IMR-90 (cell line): ENCODE results near the gene PARP16. TPM values are rescaled to one million over a fixed set of nuclear protein-coding genes. Genes with fewer than 3 reads are reported as not detected.

Experiments
- ATAC-seq: fragments of 200-7000 bp; cut with Tn5 transposase; 2 replicates; pipeline ENCODE4 v1.9.1; 2020; ENCODE audit warnings: low read depth, mild to moderate bottlenecking, moderate library complexity
- BruUV-seq: library from RNA; stranded (reverse); fragments of 400-500 nt; replicated peaks from 2 replicates; lab custom pipeline; 2021; lab: Mats Ljungman, UMichigan
- CTCF ChIA-PET: fragments of 300-600 bp; formaldehyde crosslinking; extraction: SDS; loops from one replicate; lab custom pipeline; 2021; ENCODE audit warnings: antibody characterized with exemption; lab: Yijun Ruan, JAX
- POLR2A ChIA-PET: fragments of 300-600 bp; sonication (Branson Sonifier 250); formaldehyde crosslinking; loops from one replicate; lab custom pipeline; 2022; ENCODE audit warnings: antibody characterized with exemption; ENCODE audit not compliant: unreplicated experiment; lab: Charles Lee
- DNase-seq: peaks from one replicate; pipeline ENCODE4 v3.0.0; 2013
- H2AFZ ChIP-seq: replicated peaks from 2 replicates; pipeline ENCODE3; 2013; ENCODE audit warnings: low read length, mild to moderate bottlenecking; ENCODE audit not compliant: poor library complexity
- H2AK5ac ChIP-seq: 2 replicates; pipeline ENCODE4 v1.6.1; 2013; ENCODE audit warnings: low read depth, low read length, inconsistent platforms
- H2AK9ac ChIP-seq: replicated peaks from 2 replicates; pipeline ENCODE3; 2013; ENCODE audit warnings: mild to moderate bottlenecking, low read depth, low read length, moderate library complexity; ENCODE audit not compliant: poor library complexity
- H2BK120ac ChIP-seq: 2 replicates; pipeline ENCODE4 v1.6.1; 2013; ENCODE audit warnings: low read depth, low read length, inconsistent platforms
- H2BK15ac ChIP-seq: 3 replicates; pipeline ENCODE4 v1.6.1; 2013; ENCODE audit warnings: low read depth, low read length, inconsistent platforms
- H2BK20ac ChIP-seq: 2 replicates; pipeline ENCODE4 v1.6.1; 2013; ENCODE audit warnings: low read depth, mild to moderate bottlenecking, inconsistent platforms, low read length, moderate library complexity
- H2BK5ac ChIP-seq: 2 replicates; pipeline ENCODE4 v1.6.1; 2013; ENCODE audit warnings: mild to moderate bottlenecking, low read depth, low read length, inconsistent platforms; ENCODE audit not compliant: poor library complexity, severe bottlenecking
- H3K14ac ChIP-seq: replicated peaks from 2 replicates; pipeline ENCODE4 v1.6.1; 2013; ENCODE audit warnings: low read depth, low read length, inconsistent platforms
- H3K18ac ChIP-seq: 2 replicates; pipeline ENCODE4 v1.6.1; 2013; ENCODE audit warnings: low read depth, low read length, control low read depth
- H3K23ac ChIP-seq: 2 replicates; pipeline ENCODE4 v1.6.1; 2013; ENCODE audit warnings: low read depth, low read length, inconsistent platforms
- H3K27ac ChIP-seq: 2 replicates; pipeline ENCODE4 v1.5.1; 2013; ENCODE audit warnings: mild to moderate bottlenecking, control low read depth, low read length; ENCODE audit not compliant: insufficient read depth
- H3K27me3 ChIP-seq: 2 replicates; pipeline ENCODE4 v1.6.1; 2013; ENCODE audit warnings: low read length; ENCODE audit not compliant: control insufficient read depth, insufficient read depth
- H3K36me3 ChIP-seq: 2 replicates; pipeline ENCODE4 v1.6.1; 2013; ENCODE audit warnings: low read length, mixed read lengths; ENCODE audit not compliant: control insufficient read depth, insufficient read depth
- H3K4ac ChIP-seq: 2 replicates; pipeline ENCODE4 v1.6.1; 2013; ENCODE audit warnings: low read depth, low read length, inconsistent platforms
- H3K4me1 ChIP-seq: 2 replicates; pipeline ENCODE4 v1.6.1; 2013; ENCODE audit warnings: low read length, mixed read lengths; ENCODE audit not compliant: control insufficient read depth, insufficient read depth
- H3K4me2 ChIP-seq: 2 replicates; pipeline ENCODE4 v1.6.1; 2013; ENCODE audit warnings: low read depth, mild to moderate bottlenecking, control low read depth, low read length, moderate library complexity
- H3K4me3 ChIP-seq: 2 replicates; pipeline ENCODE4 v1.5.1; 2013; ENCODE audit warnings: low read depth, mild to moderate bottlenecking, control low read depth, low read length, moderate library complexity; ENCODE audit not compliant: insufficient read depth
- H3K56ac ChIP-seq: 2 replicates; pipeline ENCODE4 v1.6.1; 2013; ENCODE audit warnings: low read length, inconsistent platforms; ENCODE audit not compliant: insufficient read depth; ENCODE audit errors: extremely low read depth
- H3K79me1 ChIP-seq, 2 experiments: 2 replicates each; pipeline ENCODE4 v1.6.1; 2013; ENCODE audit warnings: low read length in 2 of 2, inconsistent platforms in 1 of 2, low read depth in 1 of 2
- H3K9ac ChIP-seq: 2 replicates; pipeline ENCODE4 v1.6.1; 2013; ENCODE audit warnings: low read depth, low read length, control low read depth
- H3K9me1 ChIP-seq: 2 replicates; pipeline ENCODE4 v1.6.1; 2013; ENCODE audit warnings: low read length, inconsistent platforms; ENCODE audit not compliant: insufficient read depth
- H3K9me3 ChIP-seq: 2 replicates; pipeline ENCODE4 v1.6.1; 2013; ENCODE audit warnings: low read length; ENCODE audit not compliant: control insufficient read depth, insufficient read depth
- H4K20me1 ChIP-seq: 2 replicates; pipeline ENCODE4 v1.6.1; 2013; ENCODE audit warnings: low read length, inconsistent platforms; ENCODE audit not compliant: insufficient read depth
- H4K5ac ChIP-seq: 2 replicates; pipeline ENCODE4 v1.6.1; 2013; ENCODE audit warnings: mild to moderate bottlenecking, low read depth, low read length, control low read depth
- H4K8ac ChIP-seq, 2 experiments: 2 replicates each; pipeline ENCODE4 v1.6.1; 2013; ENCODE audit warnings: low read depth in 2 of 2, low read length in 2 of 2, control low read depth in 1 of 2, inconsistent platforms in 1 of 2
- H4K91ac ChIP-seq: 2 replicates; pipeline ENCODE4 v1.6.1; 2013; ENCODE audit warnings: low read depth, low read length, inconsistent platforms; ENCODE audit not compliant: insufficient read depth
- BHLHE40 ChIP-seq: fragments of 150-350 bp; IDR thresholded peaks from 2 replicates; pipeline ENCODE4 v1.6.1; 2016; ENCODE audit warnings: mild to moderate bottlenecking, low read depth, low read length
- CEBPB ChIP-seq: IDR thresholded peaks from 2 replicates; pipeline ENCODE4 v1.6.1; 2012; ENCODE audit warnings: low read depth, low read length, improper control_type of control experiment
- CHD1 ChIP-seq: IDR thresholded peaks from 2 replicates; pipeline ENCODE4 v1.6.1; 2012; ENCODE audit warnings: low read depth, low read length, improper control_type of control experiment
- FOS ChIP-seq: fragments of 150-350 bp; IDR thresholded peaks from 2 replicates; pipeline ENCODE4 v1.6.1; 2016; ENCODE audit warnings: low read depth, low read length
- MAFK ChIP-seq: IDR thresholded peaks from 2 replicates; pipeline ENCODE4 v1.6.1; 2012; ENCODE audit warnings: low read depth, low read length, improper control_type of control experiment
- MAZ ChIP-seq: IDR thresholded peaks from 2 replicates; pipeline ENCODE4 v1.6.1; 2012; ENCODE audit warnings: low read depth, mild to moderate bottlenecking, low read length, improper control_type of control experiment, moderate library complexity, borderline replicate concordance
- MXI1 ChIP-seq: IDR thresholded peaks from 2 replicates; pipeline ENCODE4 v1.6.1; 2012; ENCODE audit warnings: low read depth, mild to moderate bottlenecking, low read length, moderate library complexity, borderline replicate concordance
- NFE2L2 ChIP-seq: fragments of 150-350 bp; IDR thresholded peaks from 2 replicates; pipeline ENCODE4 v1.6.1; 2016; ENCODE audit warnings: low read depth, mild to moderate bottlenecking, low read length
- POLR2A ChIP-seq: IDR thresholded peaks from 2 replicates; pipeline ENCODE4 v1.6.1; 2012; ENCODE audit warnings: mild to moderate bottlenecking, low read depth, low read length
- RAD21 ChIP-seq: IDR thresholded peaks from 2 replicates; pipeline ENCODE4 v1.6.1; 2012; ENCODE audit warnings: low read length, improper control_type of control experiment
- RCOR1 ChIP-seq: IDR thresholded peaks from 2 replicates; pipeline ENCODE4 v1.6.1; 2012; ENCODE audit warnings: mild to moderate bottlenecking, low read length, improper control_type of control experiment; ENCODE audit not compliant: insufficient replicate concordance
- RFX5 ChIP-seq: IDR thresholded peaks from 2 replicates; pipeline ENCODE4 v1.8.0; 2012; ENCODE audit warnings: low read depth, mild to moderate bottlenecking, low read length, moderate library complexity
- SMC3 ChIP-seq: fragments of 150-350 bp; IDR thresholded peaks from 2 replicates; pipeline ENCODE4 v1.6.1; 2016; ENCODE audit warnings: low read depth, mild to moderate bottlenecking, antibody characterized with exemption, low read length, moderate library complexity
- WGBS, 2 experiments: methylation state at CpG; one replicate each; pipeline versions ENCODE4 v1.1.5 to v1.1.7; 2013; ENCODE audit warnings: missing lambda C conversion rate in 2 of 2; ENCODE audit not compliant: insufficient read length in 1 of 2; ENCODE audit errors: extremely low coverage in 2 of 2; 5-methylcytosine and 5-hydroxymethylcytosine counted together
- dilution Hi-C: fragments of 300-500 bp; cut with HindIII; formaldehyde crosslinking; loops from one replicate; pipeline ENCODE4 v1.14.3; 2018; ENCODE audit warnings: low sequenced_read_pairs; ENCODE audit not compliant: unreplicated experiment
- in situ Hi-C: fragments of 300-500 bp; cut with MboI; formaldehyde crosslinking; loops from 3 replicates; pipeline ENCODE4 v1.14.3; 2019; ENCODE audit warnings: low sequenced_read_pairs, inconsistent platforms, mixed read lengths
- intact Hi-C: fragments of 100-400 bp; cut with micrococcal nuclease; formaldehyde crosslinking; loops from 2 replicates; pipeline ENCODE4 v1.10.0; 2022
- polyA plus RNA-seq, 3 experiments: library from polyadenylated mRNA; depleted of rRNA; stranded (reverse); fragments of >200 nt; gene quantifications; 2 replicates each; pipeline ENCODE4 v1.2.3, GENCODE V29; 2012; ENCODE audit warnings: low replicate concordance in 1 of 3
- total RNA-seq: library from RNA; depleted of rRNA; stranded (reverse); fragments of >200 nt; gene quantifications from 2 replicates; pipeline ENCODE4 v1.2.3, GENCODE V29; 2012
- TF ChIP-seq, protein P1 (sequence below): conservative IDR thresholded peaks from 2 replicates; pipeline ENCODE4 v1.5.1; 2012; ENCODE audit warnings: mild to moderate bottlenecking, low read depth, low read length, improper control_type of control experiment
- TF ChIP-seq, protein P2 (sequence below): fragments of 150-350 bp; IDR thresholded peaks from 2 replicates; pipeline ENCODE4 v1.6.1; 2017; ENCODE audit warnings: mild to moderate bottlenecking, antibody characterized with exemption, low read length, low read depth
- TF ChIP-seq, protein P3 (sequence below): fragments of 150-350 bp; IDR thresholded peaks from 2 replicates; pipeline ENCODE4 v1.6.1; 2016; ENCODE audit warnings: low read depth, mild to moderate bottlenecking, low read length, moderate library complexity, borderline replicate concordance

The PARP16 gene
- total and polyA plus RNA-seq, 2 of the 4 experiments (the other 2 are of a cell fraction): 1.3 to 5.0 TPM

DNA sequence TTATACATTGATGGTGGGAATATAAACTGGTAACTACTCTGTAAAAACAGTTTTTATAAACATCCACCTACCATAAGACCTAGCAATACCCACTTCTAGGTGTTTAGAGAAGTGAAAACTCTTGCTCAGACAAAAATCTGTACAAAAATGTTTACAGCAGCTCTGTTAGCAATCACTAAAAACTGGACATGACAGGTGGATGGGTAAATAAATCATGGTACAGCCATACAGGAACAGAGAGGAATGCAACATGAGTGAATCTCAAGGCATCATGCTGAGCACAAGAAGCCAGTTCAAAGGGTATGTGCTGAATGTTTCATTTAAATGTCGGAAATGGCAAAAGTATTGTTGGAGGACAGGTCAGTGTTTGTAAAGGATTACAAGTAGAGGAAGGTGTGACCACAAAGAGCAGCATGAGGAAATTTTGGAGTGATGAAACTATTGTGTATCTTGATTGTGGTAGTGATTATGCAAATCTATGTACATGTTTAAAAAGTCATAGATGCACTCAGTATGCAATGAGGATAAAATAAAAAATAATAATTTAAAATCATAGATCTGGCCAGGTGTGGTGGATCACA lies 6.3 kb upstream of the PARP16 start:
- Histone ChIP-seq H2AK9ac (no peak overlapping the region), H3K27ac (no peak overlapping the region), H3K4ac (no peak overlapping the region), H4K8ac (no peak overlapping the region), H3K23ac (0 out of 2 replicates have a peak overlapping the region, but pooled peaks have one; percentile 59), H2AK5ac (no peak overlapping the region), H4K91ac (no peak overlapping the region), H3K4me2 (no peak overlapping the region), H2AFZ (no peak overlapping the region), H3K18ac (no peak overlapping the region), H2BK15ac (no peak overlapping the region), H3K14ac (no peak overlapping the region), H4K20me1 (0 out of 2 replicates have a peak, but pooled peaks cover 4% of the 10 kb centered on the region), H3K4me3 (no peak overlapping the region), H2BK20ac (no peak overlapping the region), H4K5ac (no peak overlapping the region), H3K9me3 (no peaks in the 10 kb centered on the region), H3K27me3 (peaks cover 7% of the 10 kb centered on the region), H3K36me3 (no peaks in the 10 kb centered on the region), H3K56ac (no peak overlapping the region), H3K4me1 (no peaks in the 10 kb centered on the region), H3K79me1 (no peaks in the 10 kb centered on the region), H2BK5ac (no peak overlapping the region), H3K9me1 (no peaks in the 10 kb centered on the region), H2BK120ac (no peak overlapping the region), H3K9ac (no peak overlapping the region)
- in situ Hi-C loops: no loop called here
- no peak for DNase-seq
- 75% methylated on average over 1 of the region's 1 CpG; no CpG with 5 or more reads in 1 of the 2 experiments for WGBS, 2 experiments
- dilution Hi-C loops: no loop called here
- ATAC-seq: no peak
- ChIA-PET POLR2A (no interaction called here), CTCF (no interaction called here)
- BruUV-seq: no TSS peak
- intact Hi-C loops: no loop called here
- TF ChIP-seq BHLHE40: no peak
- no peak for TF ChIP-seq MXI1
- no peak for TF ChIP-seq RCOR1
- TF ChIP-seq MAFK: no peak
- TF ChIP-seq CEBPB: no peak
- no peak for TF ChIP-seq CHD1
- no peak for TF ChIP-seq RAD21
- no peak for TF ChIP-seq POLR2A
- TF ChIP-seq MAZ: no peak
- TF ChIP-seq NFE2L2: no peak
- TF ChIP-seq, protein P1, sequence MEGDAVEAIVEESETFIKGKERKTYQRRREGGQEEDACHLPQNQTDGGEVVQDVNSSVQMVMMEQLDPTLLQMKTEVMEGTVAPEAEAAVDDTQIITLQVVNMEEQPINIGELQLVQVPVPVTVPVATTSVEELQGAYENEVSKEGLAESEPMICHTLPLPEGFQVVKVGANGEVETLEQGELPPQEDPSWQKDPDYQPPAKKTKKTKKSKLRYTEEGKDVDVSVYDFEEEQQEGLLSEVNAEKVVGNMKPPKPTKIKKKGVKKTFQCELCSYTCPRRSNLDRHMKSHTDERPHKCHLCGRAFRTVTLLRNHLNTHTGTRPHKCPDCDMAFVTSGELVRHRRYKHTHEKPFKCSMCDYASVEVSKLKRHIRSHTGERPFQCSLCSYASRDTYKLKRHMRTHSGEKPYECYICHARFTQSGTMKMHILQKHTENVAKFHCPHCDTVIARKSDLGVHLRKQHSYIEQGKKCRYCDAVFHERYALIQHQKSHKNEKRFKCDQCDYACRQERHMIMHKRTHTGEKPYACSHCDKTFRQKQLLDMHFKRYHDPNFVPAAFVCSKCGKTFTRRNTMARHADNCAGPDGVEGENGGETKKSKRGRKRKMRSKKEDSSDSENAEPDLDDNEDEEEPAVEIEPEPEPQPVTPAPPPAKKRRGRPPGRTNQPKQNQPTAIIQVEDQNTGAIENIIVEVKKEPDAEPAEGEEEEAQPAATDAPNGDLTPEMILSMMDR: no peak
- TF ChIP-seq, protein P2, sequence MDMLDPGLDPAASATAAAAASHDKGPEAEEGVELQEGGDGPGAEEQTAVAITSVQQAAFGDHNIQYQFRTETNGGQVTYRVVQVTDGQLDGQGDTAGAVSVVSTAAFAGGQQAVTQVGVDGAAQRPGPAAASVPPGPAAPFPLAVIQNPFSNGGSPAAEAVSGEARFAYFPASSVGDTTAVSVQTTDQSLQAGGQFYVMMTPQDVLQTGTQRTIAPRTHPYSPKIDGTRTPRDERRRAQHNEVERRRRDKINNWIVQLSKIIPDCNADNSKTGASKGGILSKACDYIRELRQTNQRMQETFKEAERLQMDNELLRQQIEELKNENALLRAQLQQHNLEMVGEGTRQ: no peak
- TF ChIP-seq FOS: no peak
- no peak for TF ChIP-seq RFX5
- TF ChIP-seq SMC3: no peak
- TF ChIP-seq, protein P3, sequence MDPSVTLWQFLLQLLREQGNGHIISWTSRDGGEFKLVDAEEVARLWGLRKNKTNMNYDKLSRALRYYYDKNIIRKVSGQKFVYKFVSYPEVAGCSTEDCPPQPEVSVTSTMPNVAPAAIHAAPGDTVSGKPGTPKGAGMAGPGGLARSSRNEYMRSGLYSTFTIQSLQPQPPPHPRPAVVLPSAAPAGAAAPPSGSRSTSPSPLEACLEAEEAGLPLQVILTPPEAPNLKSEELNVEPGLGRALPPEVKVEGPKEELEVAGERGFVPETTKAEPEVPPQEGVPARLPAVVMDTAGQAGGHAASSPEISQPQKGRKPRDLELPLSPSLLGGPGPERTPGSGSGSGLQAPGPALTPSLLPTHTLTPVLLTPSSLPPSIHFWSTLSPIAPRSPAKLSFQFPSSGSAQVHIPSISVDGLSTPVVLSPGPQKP: no peak
